Suprapubic skin (tissue), 4 donors: Measurements from ENCODE around the gene MBP. TPM values are rescaled to one million over a fixed set of nuclear protein-coding genes. Genes with fewer than 3 reads are reported as not detected.

Experiments used
- DNase-seq, 2 donors: peaks; one replicate each; pipeline ENCODE4 v3.0.0-alpha.2; 2019; ENCODE audit warnings: low spot score in 2 of 2
- H3K27ac ChIP-seq: fragments of 200-600 bp; sonication (generic); one replicate; pipeline ENCODE4 v1.5.1; 2019
- H3K27me3 ChIP-seq: fragments of 200-600 bp; sonication (generic); one replicate; pipeline ENCODE4 v1.5.1; 2019
- H3K36me3 ChIP-seq: fragments of 200-600 bp; sonication (generic); one replicate; pipeline ENCODE4 v1.5.1; 2019
- H3K4me1 ChIP-seq: fragments of 200-600 bp; sonication (generic); one replicate; pipeline ENCODE4 v1.5.1; 2019
- H3K4me3 ChIP-seq: fragments of 200-600 bp; sonication (generic); one replicate; pipeline ENCODE4 v1.5.1; 2019; ENCODE audit warnings: mild to moderate bottlenecking
- H3K9me3 ChIP-seq: fragments of 200-600 bp; sonication (generic); one replicate; pipeline ENCODE4 v1.5.1; 2019
- CTCF ChIP-seq, 2 donors: fragments of 200-600 bp in 1 of 2; fragments of 450-650 bp in 1 of 2; sonication (generic) in 1 of 2; IDR thresholded peaks; one replicate each; pipeline ENCODE4 v1.5.1; 2016 to 2019; ENCODE audit warnings: antibody characterized with exemption in 2 of 2, mild to moderate bottlenecking in 1 of 2, moderate library complexity in 1 of 2
- EP300 ChIP-seq: sonication (generic); formaldehyde crosslinking; IDR thresholded peaks from one replicate; pipeline ENCODE4 v1.6.1; 2017; ENCODE audit warnings: antibody characterized with exemption
- POLR2A ChIP-seq, 2 donors: fragments of 450-650 bp; IDR thresholded peaks; one replicate each; pipeline ENCODE4 v1.6.1; 2017; ENCODE audit warnings: antibody characterized with exemption in 2 of 2, mild to moderate bottlenecking in 2 of 2, moderate library complexity in 2 of 2
- POLR2AphosphoS5 ChIP-seq, 3 donors: sonication (generic); formaldehyde crosslinking; IDR thresholded peaks; one replicate each; pipeline ENCODE4 v1.6.1; 2017; ENCODE audit warnings: antibody characterized with exemption in 3 of 3
- WGBS: methylation state at CpG from one replicate; pipeline ENCODE4 v1.1.5; 2018; 5-methylcytosine and 5-hydroxymethylcytosine counted together
- total RNA-seq, 4 donors: library from RNA; depleted of rRNA; stranded (reverse); fragments of >200 nt; gene quantifications; one replicate each; pipeline ENCODE4 v1.1.0, GENCODE V29; 2016

MBP gene
- total RNA-seq, 4 donors from 2014 or later, result 37.0 to 100 (median 69.3) TPM

- Histone ChIP-seq H3K4me3 (no peak overlapping the region), H3K36me3 (peaks cover 14% of the 10 kb centered on the region), H3K27me3 (no peaks in the 10 kb centered on the region), H3K9me3 (no peaks in the 10 kb centered on the region), H3K27ac (peak overlapping the region; percentile 56), H3K4me1 (peaks cover 28% of the 10 kb centered on the region)
- TF ChIP-seq POLR2AphosphoS5 (IDR thresholded peaks at IDR 0.05) (peak in 1 of 3 donors; percentile 43), POLR2A (IDR thresholded peaks at IDR 0.05) (no peak)
- DNase-seq, result no peak
- 31% methylated on average over 4 of the region's 4 CpGs for WGBS
Observed at GRCh38 chr18:77049938-77050337, 82.6 kb downstream of the MBP start.

DNA sequence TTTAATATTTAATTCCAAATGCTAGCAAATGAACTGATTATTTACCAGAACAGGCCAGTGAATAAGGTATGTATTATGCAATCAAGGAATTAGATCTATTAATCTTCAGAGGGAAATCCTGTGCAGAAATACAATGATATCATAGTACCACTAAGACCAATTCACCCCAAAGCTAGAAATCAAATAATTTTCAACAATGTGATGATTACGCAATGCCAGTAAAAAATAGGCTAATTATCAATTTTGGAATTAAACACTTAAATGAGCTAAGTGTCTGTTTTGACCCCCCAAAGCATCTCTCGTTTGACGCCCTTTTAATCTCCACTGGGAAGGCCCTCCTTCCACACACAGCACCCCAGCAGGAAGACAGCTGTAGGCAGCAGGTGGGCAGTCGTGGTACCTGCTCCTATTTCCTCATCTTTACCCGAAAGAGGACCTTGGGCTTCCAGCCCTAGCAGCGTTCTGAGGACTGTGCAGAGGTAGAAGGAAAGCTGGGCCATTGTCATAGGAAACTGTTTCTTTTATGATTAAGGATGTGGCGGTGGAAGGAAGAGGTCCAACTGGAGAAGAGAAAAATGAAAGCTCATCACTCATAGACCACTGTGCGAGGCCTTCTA is 84.7 kb downstream of the MBP start:
- Histone ChIP-seq H3K4me1 (peaks cover 9% of the 10 kb centered on the region), H3K36me3 (peaks cover 14% of the 10 kb centered on the region), H3K27me3 (no peaks in the 10 kb centered on the region), H3K9me3 (no peaks in the 10 kb centered on the region), H3K27ac (no peak overlapping the region), H3K4me3 (no peak overlapping the region)
- DNase-seq, result no peak
- TF ChIP-seq EP300 (no peak), POLR2A (IDR thresholded peaks at IDR 0.05) (no peak), POLR2AphosphoS5 (IDR thresholded peaks at IDR 0.05) (no peak), CTCF (IDR thresholded peaks at IDR 0.05) (no peak)
- 77% methylated on average over 8 of the region's 8 CpGs for whole genome bisulfite sequencing

DNA sequence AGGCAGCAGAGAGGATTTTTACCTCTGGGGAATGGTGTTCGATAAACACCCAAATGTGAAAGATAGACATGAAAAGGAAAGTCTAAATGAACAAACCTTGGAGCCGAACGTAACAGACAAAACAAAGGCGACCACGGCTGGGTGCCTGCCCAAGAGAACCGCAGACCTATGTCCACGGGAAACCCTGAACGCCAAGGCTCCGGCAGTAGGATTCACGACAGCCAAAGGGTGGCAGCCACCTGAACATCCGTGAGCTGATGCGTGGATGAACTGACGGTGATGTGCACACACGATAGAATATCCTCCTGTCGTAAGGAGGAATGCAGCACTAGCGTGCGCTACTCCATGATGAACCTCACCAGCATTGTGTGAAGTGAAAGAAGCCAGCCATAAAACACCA is 85.6 kb downstream of the MBP start:
- Histone ChIP-seq H3K9me3 (no peaks in the 10 kb centered on the region), H3K27me3 (no peaks in the 10 kb centered on the region), H3K36me3 (peaks cover 14% of the 10 kb centered on the region), H3K4me1 (peaks cover 8% of the 10 kb centered on the region), H3K27ac (no peak overlapping the region), H3K4me3 (no peak overlapping the region)
- no peak for TF ChIP-seq EP300
- no peak for TF ChIP-seq POLR2AphosphoS5 (IDR thresholded peaks at IDR 0.05)
- TF ChIP-seq POLR2A (IDR thresholded peaks at IDR 0.05), result no peak
- no peak for TF ChIP-seq CTCF (IDR thresholded peaks at IDR 0.05)
- 93% methylated on average over 17 of the region's 17 CpGs for WGBS
- DNase-seq, result no peak

DNA sequence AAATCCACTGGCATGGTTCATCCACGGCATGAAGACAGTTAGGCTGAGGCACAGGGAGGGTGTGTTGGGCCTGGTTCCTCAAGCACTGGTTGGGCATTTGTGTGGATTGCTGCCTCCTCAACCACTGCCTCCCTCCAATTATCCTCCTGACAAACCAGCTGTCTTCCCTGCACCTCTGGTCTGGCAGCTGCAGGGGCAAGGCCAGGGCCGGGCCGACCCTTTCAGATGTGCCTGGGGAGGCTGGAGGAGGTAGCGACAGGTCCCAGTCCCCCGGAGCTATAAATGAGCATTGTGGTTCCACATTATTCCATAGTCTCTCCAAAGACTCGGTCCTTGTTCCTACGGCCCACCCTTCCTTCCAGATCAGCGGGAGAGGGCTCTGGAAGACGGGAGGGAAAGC is 86.2 kb downstream of the MBP start:
- Histone ChIP-seq H3K27me3 (no peaks in the 10 kb centered on the region), H3K4me3 (no peak overlapping the region), H3K9me3 (no peaks in the 10 kb centered on the region), H3K4me1 (peaks cover 8% of the 10 kb centered on the region), H3K27ac (no peak overlapping the region), H3K36me3 (peaks cover 14% of the 10 kb centered on the region)
- TF ChIP-seq CTCF (IDR thresholded peaks at IDR 0.05) (no peak), POLR2AphosphoS5 (IDR thresholded peaks at IDR 0.05) (no peak), POLR2A (IDR thresholded peaks at IDR 0.05) (no peak), EP300 (no peak)
- DNase-seq, result no peak
- 67% methylated on average over 9 of the region's 9 CpGs for WGBS

- peaks cover 14% of the 10 kb centered on the region for H3K36me3 ChIP-seq
Observed at GRCh38 chr18:77045677-77046076, 86.9 kb downstream of the MBP start.

More at GRCh38 chr18:77045677-77046076, 86.9 kb downstream of the MBP start:
- no peak overlapping the region for H3K27ac ChIP-seq
- TF ChIP-seq EP300 (no peak), CTCF (IDR thresholded peaks at IDR 0.05) (no peak), POLR2A (IDR thresholded peaks at IDR 0.05) (no peak), POLR2AphosphoS5 (IDR thresholded peaks at IDR 0.05) (no peak)
- peaks cover 8% of the 10 kb centered on the region for H3K4me1 ChIP-seq
- H3K27me3 ChIP-seq, result no peaks in the 10 kb centered on the region
- H3K9me3 ChIP-seq, result no peaks in the 10 kb centered on the region
- no peak overlapping the region for H3K4me3 ChIP-seq
- DNase-seq, result no peak
- WGBS, result 82% methylated on average over 6 of the region's 6 CpGs
